SK-N-SH treated with all-trans-retinoic acid at 6 μM for 48 hours (cell line): ENCODE data around the gene TRUB1.

Source experiments
- ARNTL ChIP-seq: fragments of 450-650 bp; formaldehyde crosslinking; IDR thresholded peaks from 2 replicates; pipeline ENCODE4 v1.5.0; 2020; ENCODE audit warnings: low read depth, mild to moderate bottlenecking, moderate library complexity, borderline replicate concordance
- BACH2 ChIP-seq: fragments of 250-450 bp; sonication (Bioruptor Pico); IDR thresholded peaks from 2 replicates; pipeline ENCODE4 v1.9.0; 2021; ENCODE audit warnings: mild to moderate bottlenecking, borderline replicate concordance
- ISL1 ChIP-seq: fragments of 250-450 bp; sonication (Bioruptor Pico); IDR thresholded peaks from 2 replicates; pipeline ENCODE4 v2.1.2; 2022; ENCODE audit warnings: mild to moderate bottlenecking, moderate library complexity
- ZFP30 ChIP-seq: fragments of 450-650 bp; formaldehyde crosslinking; IDR thresholded peaks from 2 replicates; pipeline ENCODE4 v1.5.0; 2022; ENCODE audit warnings: mild to moderate bottlenecking, moderate library complexity
- ZNF70 ChIP-seq: fragments of 450-650 bp; formaldehyde crosslinking; IDR thresholded peaks from 2 replicates; pipeline ENCODE4 v1.5.0; 2020; ENCODE audit warnings: mild to moderate bottlenecking, moderate library complexity

- TF ChIP-seq ISL1 (CRISPR knock-in tag) (no peak), BACH2 (CRISPR knock-in tag) (no peak), ARNTL (CRISPR knock-in tag) (no peak), ZFP30 (CRISPR knock-in tag) (no peak), ZNF70 (CRISPR knock-in tag) (no peak)
These were observed 25.9 kb downstream of the TRUB1 start for GRCh38 chr10:114963908-114964307.
